HG02678 (cell line): ENCODE results near the gene PSAPL1.

Source experiments
- ATAC-seq: cut with Tn5 transposase; IDR thresholded peaks from one replicate; pipeline ENCODE4 v1.9.1; 2021; ENCODE audit warnings: mild to moderate bottlenecking, moderate library complexity; ENCODE audit not compliant: unreplicated experiment

Gene PSAPL1

DNA sequence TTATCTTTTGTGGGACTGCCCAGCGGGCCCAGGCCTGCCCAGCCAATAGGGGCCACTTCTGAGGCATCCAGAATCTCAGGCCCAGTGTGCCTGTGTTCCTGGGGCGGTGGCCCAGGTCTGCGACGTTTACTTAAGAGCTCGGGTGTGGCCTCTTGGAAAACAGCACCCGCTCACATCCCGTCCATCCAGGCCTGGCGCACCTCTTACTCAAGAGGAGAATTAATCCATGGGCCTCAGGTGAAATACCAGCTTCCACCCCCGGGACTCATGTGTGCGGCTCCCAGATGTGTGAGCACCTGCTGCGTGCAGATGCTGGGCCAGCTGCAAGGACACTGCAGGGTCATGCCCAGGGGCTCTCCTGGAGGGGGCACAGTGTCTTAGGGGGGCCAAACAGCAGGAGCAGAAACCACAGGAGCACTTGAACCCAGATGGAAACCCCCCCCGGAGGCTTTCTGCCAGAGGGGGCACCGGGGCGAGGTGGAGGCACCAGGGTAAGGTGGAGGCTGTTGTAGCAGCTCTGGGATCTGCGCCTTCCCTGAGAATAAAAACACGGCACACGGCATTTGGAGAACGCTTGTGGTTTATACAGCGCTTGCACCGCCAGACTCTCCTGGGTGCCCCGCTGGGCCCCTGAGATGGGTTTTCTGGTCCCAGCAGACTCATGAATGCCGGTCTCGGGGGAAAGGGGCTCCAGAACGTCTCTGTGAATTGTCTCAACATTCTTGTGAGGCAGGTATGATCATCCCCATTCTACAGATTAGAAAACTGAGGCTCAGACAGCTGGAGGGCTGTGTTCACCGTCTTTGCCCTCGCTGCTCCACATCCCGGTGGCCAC, 2.8 kb downstream of the PSAPL1 start:
- no peak for ATAC-seq

DNA sequence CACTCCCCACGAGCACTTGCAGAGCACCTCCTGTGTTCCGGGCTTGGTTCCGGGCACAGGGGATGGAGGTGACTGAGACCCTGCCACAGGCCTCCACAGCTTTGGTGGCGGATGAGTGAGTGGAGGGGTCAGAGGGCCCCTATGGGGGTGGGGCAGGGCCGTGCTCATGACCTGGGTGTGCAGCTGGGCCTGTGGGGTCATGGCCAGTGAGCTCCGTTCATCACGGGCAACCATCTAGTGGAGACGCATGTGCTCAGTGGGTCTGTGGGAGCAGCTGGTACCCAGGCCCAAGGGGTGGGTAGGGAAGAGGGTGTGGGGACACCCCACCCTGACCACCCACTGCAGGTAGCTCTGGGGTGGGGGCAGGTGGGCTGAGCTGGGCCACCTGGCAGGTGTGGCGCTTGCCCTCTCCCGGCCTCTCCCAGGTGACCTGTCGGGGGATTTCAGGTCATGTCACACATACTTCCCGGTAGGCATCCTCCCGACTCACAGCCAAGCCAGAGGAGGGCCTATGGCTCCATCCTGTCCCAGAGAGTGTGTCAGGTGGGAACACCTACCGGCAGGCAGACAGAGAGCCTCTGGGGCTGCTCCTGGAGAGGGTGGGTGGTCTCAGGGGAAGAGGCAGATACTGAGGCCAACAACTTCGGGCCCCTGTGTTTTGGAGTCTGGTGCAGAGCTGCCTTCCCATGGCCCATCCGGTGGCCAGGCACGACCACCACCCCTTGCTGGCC, 3.6 kb downstream of the PSAPL1 start:
- no peak for ATAC-seq

DNA sequence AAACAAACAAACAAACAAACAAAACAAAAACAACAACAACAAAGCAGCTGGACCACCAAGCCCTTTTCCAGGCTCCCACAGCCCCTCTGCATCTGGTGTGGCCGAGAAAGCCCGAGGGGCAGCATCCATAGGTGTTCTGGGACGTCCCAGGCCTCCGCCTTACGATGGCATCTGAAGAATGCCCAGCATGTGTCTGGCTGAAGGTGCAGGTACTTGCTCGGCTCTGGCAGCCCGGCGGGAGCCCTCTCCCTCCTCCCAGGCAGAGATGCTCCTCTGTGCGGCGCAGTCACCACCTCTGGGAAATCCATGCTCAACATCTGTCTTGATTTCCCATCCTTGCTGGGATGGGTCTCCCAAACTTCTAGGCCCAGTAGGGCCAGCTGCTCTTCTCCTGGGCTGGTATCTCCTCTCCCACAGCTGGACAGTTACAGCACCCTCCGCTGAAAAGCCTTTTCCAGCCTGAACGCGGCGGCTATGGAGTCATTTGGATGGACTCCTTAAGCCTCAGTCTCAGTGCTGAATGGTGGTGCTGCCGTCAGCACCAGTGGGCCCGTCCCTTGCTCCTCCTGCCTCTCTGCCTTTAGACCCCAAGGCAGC, 4.3 kb downstream of the PSAPL1 start:
- no peak for ATAC-seq

DNA sequence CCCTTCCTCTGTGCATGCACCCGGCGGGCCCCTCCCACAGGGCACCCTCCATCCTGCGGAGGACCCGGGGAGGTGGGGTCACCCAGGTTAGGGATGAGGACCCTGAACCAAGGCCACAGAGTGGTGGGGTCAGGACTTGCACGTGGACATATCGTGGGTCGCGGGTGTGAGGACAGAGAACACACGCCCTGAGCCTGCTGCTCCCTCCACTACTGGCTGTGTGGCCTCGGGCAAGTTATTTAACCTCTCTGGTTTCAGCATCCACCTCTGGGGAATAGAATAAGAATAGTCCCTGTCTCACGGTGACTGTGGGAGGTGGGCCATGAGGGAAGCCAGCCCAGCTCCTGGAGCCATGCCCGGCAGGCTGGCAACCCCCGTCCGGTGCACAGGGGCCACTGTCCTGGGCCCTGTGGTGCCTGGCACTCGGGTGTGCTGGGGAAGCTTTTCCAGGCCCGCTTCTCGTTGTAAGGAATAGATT, 5.1 kb downstream of the PSAPL1 start:
- ATAC-seq: no peak

DNA sequence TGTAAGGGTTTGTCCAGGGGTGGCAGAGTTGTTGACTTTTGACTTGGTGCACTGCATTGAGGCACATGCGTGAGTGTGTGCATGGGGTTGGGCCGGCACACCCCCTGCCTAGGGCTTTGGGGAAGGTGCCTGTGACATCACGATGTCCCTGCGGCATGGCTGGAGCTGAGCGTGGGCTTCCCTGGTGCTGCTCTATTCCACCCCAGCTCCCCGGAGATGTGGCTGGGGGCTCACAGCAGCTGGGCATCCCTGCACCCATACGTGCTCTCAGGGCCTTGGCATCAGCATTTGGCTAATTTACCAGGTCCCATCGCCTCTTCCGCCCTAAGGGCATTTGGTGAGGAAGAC, 5.7 kb downstream of the PSAPL1 start:
- ATAC-seq: no peak

DNA sequence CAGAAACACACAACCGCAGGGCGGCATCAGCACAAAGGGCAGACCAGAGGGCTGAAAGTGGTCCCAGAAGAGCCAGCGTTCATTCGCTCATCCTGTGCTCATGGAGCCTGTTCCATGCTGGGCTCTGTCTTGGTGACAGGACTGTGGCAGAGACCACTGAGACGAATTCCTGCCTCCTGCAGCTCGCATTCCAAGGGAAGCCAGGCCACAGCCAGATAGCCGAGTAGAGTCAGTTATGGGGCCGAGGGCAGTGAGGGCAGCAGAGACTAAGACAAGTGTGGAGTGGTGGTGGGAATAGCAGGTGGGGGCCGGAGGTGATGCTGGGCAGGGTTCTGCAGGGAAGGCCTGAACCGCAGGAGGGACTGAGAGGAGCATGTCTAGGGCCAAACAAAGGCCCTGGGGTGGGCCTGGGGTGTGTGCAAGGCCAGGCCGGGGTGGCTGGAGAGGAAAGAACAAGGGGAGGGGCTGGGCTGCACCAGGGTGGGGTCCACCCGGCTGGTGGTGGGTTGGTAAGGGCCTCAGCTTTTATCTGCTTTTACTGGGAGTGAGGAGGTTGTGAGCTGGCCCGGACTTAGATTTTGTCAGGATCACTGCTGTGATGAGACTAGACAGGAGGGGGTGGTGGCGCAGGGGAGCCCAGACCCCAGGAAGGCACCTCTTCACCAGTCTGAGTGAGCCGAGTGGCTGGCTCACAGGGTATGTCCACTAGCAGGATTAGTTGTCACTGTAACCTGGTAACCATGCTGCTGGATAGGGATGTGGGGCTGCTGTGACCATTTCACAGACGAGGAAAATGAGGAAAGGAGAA, 6.3 kb downstream of the PSAPL1 start:
- ATAC-seq: no peak

DNA sequence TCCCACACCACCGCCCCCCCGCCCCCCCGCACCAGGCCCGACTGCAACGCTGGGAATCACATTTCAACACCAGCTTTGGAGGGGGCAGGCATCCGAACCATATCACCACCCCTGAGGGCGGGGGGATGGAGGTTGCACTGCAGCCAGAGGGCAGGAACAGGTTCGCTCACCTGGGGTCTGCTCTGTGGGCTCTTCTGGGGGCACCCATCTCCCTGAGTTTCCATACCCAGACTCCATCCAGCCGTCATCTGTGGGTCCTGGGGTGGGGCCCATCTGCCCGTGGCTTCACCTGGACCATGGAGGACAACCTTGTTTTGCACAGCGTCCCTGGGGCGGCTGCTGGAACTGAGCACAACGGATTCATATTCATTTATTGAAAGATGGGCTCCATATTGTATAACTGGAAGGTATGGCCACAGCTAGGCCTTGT, 6.9 kb downstream of the PSAPL1 start:
- ATAC-seq: no peak

DNA sequence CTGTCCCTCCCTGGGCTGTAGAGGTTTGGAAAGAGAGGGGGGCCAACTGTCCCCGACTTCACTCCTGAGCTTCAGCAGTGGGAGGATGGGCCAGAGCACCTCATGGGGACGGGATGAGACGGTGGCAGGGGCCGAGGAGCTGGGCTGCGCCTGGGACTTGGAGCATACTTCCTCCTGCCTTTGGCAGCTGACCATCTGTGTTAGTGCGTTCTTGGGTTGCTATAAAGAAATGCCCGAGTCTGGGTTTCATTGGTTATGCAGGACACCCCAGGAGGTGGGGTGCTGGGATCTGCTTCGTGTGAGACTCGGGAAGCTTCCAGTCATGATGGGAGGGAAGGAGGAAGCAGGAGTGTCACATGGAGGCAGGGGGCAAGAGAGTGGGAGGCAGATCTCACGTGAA, 7.4 kb downstream of the PSAPL1 start:
- ATAC-seq: no peak

DNA sequence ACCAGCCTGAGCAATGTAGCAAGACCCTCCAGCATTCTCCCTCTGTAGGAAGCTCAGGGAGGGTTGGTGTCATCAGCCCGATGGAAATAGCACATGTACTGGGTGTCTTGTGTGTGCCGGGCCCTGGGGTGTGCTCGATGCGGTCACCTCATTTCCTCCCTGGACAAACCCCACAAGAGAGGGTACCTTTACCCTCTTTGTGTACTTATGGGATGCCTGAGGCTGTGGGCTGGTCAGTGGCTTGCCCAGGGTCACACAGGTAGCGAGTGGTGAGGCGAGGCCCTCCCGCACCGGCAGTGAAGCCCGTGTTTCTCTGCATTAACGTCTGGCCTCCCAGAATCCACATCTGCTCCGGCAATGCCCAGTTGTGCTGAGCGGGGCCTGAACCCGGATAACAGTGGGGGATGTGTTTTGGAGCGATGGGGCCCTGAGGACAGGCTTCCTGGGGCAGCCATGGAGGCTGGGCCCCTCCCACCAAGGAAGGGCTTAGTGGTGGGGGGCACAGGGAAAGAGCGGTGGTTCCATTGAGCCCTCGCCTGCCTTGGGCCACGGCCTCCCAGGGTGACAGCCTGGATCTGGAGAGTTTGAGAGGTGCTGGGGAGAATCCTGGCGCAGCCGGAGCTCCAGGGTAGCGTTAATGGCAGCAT, 8.1 kb downstream of the PSAPL1 start:
- ATAC-seq: no peak

DNA sequence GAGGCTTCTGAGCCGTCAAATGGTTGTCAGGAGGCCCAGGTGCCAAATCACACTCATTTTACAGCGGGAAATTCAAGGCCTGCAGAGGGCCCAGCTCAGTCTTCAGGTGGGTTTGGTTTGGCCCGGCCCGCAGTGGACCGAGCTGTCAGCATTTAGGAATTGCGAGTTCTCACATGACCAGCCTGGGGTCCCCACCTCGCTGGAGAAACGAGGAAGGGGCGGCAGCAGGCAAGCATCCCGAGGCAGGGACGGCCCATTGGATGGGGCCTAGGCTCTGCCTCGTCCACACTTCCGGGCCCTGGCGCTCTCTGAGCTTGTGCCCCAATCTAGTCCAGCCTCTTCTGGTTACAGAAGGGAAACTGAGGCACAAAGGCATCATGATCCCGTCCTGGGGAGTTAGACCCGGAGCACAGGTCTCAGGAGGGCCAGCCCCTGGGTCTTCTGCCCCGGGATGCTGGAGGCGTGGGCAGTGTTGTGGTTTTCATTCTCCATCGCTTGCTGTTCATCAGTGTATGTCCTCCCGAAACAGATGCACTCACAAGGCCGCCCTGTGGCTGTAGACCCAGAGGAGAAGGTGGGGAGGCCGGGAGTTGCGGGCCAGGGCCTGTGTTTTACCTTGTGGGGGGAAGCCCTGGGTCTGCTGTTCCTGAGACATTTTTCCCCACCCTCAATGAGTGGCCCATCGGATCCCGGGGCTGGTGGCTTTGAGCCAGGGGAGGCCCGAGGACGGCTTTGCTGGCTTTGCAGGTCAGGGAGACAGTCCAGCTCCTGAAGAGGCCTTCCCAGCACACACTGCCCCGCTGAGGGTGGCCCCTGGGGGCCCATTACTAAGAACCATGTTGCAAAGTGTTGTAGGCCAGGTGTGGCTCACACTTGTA, 8.9 kb downstream of the PSAPL1 start:
- ATAC-seq: no peak

DNA sequence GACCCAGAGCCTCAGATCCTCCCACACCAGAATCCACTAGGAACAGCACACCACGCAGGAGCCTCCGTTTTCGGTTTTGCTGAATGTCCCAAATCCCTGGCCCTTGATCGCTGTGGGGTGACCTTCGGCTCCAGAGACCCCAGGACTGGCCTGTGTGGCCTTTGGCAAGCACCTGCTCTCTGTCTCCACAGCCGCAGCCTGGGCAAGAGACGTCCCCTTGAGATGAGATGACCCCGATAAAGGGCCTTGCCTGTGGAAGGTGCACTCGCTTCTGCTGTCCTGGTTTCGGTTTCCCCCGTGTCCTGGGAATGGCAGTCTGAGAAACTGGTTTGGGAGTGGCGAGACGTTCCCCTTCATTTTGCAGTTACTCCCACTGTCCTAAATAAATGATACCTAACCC, 9.6 kb downstream of the PSAPL1 start:
- ATAC-seq: no peak

DNA sequence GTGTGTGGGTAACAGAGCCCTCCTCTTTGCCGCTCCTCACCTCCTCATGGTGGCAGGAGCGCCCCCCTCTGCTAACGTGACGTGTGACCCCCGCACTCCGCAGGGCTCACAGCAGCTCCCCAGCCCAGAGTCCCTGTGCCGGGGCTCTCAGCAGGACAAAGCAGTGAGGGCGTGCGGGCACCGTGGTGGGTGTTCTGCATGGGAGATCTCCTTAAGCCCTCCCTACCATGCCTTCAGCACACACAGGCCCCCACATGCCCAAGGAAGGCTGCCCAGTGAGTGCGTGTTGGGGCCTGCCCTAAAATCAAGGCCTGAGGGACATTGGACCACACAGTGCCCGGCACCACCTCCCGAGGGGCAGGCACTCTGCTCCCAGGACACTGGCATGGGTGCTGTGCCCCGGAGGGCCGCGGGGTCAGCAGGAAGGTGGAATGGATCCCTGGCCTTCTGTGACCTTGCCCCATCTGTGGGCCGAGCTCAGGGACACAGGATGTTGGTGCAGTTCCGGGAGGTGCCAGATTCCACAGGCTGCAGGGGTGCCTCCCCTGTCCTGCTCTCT, 10.1 kb downstream of the PSAPL1 start:
- no peak for ATAC-seq

DNA sequence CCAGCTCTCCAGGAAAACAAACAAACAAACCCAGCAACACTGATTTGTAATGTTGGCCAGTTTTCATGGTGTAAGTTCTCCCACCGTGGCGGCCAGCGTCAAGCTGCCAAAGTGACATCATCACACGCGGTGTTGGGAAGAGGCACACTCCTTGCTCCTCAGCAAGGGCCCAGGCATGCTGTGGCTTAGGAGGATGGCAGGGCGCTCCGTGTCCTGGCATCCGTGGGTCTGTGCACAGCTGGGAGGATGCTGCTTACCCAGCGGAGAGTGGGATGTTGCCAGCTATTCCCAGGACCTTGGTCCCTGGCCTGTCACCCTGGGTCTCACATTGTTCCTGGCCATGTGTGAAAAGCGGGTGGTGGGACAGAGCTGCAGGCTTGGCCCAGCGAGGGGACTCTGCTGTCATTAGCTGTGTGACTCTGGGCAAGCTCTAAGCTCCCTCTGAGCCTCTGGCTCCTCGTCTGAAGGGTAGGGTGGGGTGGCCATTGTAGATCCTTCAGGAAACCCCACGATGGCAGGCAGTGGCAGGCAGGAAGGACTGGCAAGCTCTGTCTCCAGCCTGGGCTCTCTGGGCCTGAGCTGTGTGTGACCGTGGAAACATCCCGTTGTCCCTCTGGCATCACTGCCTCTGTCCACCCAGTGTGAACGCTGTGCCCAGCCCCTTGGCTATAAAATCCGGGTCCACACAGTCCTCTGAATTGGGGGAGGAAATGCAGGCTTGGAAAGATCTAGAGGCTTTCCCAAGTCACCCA, 10.8 kb downstream of the PSAPL1 start:
- ATAC-seq: no peak

DNA sequence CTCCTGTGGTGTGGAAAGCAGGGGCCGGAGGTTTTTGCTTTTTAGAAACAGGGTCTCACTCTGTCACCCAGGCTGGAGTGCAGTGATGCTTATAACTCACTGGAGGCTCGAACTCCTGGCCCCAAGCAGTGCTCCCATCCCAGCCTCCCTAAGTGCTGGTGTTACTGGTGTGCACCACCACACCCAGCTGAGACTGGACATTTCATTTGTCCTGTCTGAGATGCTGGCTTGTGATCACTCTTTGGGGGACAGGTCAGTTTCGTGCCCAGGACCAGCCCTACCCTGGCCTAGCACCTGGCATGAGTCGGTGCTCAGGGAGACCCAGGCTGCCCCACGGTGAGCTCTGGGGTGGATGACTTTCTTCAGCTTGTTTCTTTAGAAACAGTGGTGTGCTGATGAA, 11.3 kb downstream of the PSAPL1 start:
- no peak for ATAC-seq

DNA sequence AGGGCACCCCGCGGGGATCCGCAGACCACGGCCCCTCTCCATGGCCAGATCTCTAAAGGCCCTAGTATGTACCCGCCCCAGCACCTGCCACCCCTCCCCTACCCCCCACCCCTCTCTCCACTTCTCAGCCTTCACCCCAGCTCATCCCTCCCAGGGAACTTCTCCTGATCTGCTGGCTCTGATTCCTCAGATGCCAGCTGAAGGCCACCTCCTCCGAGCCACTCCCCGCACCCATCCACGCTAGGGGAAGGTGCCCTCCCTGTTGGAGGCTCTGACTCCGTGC, 11.9 kb downstream of the PSAPL1 start:
- no peak for ATAC-seq

DNA sequence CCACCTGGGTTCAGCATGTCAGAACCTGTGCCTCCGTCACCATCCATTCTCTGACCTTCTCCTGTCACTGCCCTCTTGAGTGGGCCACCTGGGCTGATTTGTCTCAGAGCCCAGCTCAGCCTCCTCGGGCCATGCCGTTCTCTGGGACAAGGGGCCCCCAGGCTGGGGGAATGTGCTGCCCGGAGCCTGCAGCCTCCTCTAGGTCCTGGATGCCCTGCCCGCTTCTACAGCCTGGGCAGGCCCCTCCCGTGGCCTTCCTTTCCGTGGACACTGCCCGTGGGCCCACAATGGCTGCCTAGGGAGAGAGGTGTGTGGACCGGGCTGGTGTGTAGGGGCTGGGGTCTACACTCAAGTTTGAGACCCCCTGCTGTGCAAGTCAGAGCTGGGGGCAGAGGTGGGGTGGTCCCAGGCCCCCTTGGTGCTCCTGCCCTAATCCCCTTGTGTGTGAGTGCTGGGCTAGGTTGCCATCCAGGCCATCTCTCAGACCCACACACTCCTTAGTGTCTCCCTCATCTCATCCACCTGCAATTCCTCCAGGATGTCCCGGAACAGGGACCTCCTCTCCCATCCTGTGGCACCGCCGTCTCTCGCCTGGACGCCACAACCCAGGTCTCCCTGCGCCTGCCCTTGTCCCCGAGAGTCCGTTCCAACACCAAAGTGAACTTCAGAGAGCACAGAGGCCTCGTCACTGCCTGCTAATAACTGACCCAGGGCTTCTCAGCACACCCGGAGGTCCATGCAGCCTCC, 12.4 kb downstream of the PSAPL1 start:
- no peak for ATAC-seq

DNA sequence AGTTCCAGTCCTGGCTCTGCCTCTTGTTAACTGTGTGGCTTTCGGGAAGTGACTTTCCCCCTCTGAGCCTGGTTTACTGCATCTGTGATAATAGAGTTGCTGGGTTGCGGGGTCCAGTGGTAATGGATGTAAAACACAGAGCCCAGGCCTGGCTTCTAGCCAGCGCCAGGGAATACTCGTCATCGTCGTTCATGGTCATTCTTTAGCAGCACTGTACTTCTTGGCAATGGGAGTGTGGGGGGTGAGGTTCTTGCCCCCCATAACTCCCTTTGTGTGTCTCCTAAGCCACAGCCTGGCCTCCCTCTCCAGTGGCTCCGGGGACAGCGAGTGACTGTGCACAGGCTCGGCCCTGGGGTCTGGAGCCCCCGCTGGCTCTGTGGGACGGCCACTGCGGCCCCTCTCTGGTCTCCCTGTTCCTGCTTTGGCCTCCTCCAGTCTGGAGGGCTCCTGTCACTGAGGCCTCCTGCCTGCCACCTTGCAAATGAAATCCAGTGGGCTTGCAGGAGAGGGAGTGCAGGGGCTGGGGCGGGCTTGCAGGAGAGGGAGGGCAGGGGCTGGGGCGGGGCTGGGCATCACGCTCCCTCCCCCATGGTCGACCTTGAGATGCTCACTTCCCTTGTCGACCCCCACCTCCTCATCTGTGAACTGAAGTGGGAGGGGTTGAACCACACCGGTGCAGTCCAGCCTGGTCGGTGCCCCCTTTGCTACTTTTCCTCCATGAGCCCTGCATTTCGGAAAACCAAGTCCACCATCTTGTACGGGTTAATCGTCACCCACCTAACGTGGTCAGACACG, 13.2 kb downstream of the PSAPL1 start:
- no peak for ATAC-seq
